ENCODE measurements around the gene RFX5. TPM values are rescaled to one million over a fixed set of nuclear protein-coding genes. Genes with fewer than 3 reads are reported as not detected.
A peak's percentile ranks its signal among the peaks of the same experiment; 100 is the strongest.
"Not testable (repeated sequence)": the region's sequence is repeated elsewhere in the genome, so short reads cannot be mapped to it uniquely, and the experiment has no call there.

Gene RFX5
- polyA plus RNA-seq, 1 donor, result 41.4 TPM

DNA sequence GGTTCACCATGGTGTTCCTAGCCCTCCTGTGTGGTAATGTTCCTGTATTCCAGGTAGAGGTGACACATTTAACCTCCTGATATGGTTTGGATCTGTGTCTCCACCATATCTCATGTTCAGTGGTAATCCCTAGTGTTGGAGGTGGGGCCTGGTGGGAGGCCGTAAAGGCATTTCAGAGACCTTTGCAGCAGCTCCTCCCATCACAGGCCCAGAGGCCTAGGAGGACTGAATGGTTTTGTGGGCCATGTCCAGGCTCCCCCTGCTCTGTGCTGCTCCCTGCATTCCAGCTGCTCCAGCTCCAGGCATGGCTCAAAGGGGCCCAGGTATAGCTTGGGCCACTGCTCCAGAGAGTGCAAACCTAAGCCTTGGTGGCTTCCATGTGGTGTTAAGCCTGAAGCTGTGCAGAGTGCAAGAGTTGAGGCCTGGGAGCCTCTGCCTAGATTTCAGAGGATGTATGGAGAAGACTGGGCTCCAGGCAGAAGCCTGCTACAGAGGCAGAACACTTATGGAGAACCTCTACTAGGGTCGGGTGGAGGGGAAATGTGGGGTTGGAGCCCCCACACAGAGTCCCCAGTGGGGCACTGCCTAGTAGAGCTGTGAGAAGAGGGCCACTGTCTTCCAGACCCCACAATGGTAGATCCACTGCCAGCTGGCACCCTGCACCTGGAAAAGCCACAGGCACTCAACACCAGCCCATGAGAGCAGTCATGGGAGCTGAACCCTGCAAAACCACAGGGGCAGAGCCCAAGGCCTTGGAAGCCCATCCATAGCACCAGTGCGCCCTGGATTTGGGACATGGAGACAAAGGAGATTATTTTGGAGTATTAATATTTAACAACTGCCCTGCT lies 15.5 kb upstream of the RFX5 start:
- DNase-seq, result no peak
- WGBS (ENCODE audit: insufficient coverage, low lambda C conversion rate), result no CpG with 5 or more reads among the region's 3 CpGs
- Histone ChIP-seq H3K4me3 (ENCODE audit: low read length) (no peak overlapping the region), H3K4me1 (ENCODE audit: control insufficient read depth, insufficient read depth, low read length) (no peaks in the 10 kb centered on the region), H3K9me3 (ENCODE audit: control insufficient read depth, low read depth, low read length) (peaks cover 10% of the 10 kb centered on the region), H3K36me3 (ENCODE audit: control insufficient read depth, insufficient read depth, low read length) (peaks cover 41% of the 10 kb centered on the region), H3K27ac (ENCODE audit: low read length) (no peak overlapping the region), H3K27me3 (ENCODE audit: control insufficient read depth, insufficient read depth, low read length) (no peaks in the 10 kb centered on the region)

DNA sequence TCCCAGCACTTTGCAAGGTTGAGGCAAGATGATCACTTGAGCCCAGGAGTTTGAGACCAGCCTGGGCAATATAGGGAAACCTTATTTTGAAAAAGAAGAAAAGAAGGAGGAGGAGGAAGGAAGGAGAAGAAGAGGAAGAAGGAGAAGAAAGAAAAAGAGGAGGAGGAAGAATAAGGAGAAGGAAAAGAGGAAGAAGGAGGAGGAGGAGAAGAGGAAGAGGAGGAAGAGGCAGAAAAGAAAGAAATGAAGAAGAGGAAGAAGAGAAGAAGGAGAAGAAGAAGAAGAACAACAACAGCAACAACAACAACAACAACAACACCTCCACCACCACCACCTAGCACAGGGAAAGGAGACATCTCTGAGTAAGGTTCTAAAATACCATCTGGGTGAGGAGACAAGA lies 14.8 kb upstream of the RFX5 start:
- H3K36me3 ChIP-seq (ENCODE audit: control insufficient read depth, insufficient read depth, low read length), result peaks cover 39% of the 10 kb centered on the region
- peaks cover 10% of the 10 kb centered on the region for H3K9me3 ChIP-seq (ENCODE audit: control insufficient read depth, low read depth, low read length)
- DNase-seq, result no peak
- no peak overlapping the region for H3K27ac ChIP-seq (ENCODE audit: low read length)
- no peak overlapping the region for H3K4me3 ChIP-seq (ENCODE audit: low read length)
- no peaks in the 10 kb centered on the region for H3K27me3 ChIP-seq (ENCODE audit: control insufficient read depth, insufficient read depth, low read length)
- H3K4me1 ChIP-seq (ENCODE audit: control insufficient read depth, insufficient read depth, low read length), result no peaks in the 10 kb centered on the region

- no peaks in the 10 kb centered on the region for H3K27me3 ChIP-seq (ENCODE audit: control insufficient read depth, insufficient read depth, low read length)
- H3K36me3 ChIP-seq (ENCODE audit: control insufficient read depth, insufficient read depth, low read length), result no peaks in the 10 kb centered on the region
- no peak overlapping the region for H3K27ac ChIP-seq (ENCODE audit: low read length)
- no peaks in the 10 kb centered on the region for H3K4me1 ChIP-seq (ENCODE audit: control insufficient read depth, insufficient read depth, low read length)
- H3K4me3 ChIP-seq (ENCODE audit: low read length), result no peak overlapping the region
- no peak for DNase-seq
- WGBS (ENCODE audit: insufficient coverage, low lambda C conversion rate), result 71% methylated on average over 1 of the region's 2 CpGs
- H3K9me3 ChIP-seq (ENCODE audit: control insufficient read depth, low read depth, low read length), result peaks cover 3% of the 10 kb centered on the region
Measured at GRCh38 chr1:151356696-151357095, 9.6 kb upstream of the RFX5 start.

DNA sequence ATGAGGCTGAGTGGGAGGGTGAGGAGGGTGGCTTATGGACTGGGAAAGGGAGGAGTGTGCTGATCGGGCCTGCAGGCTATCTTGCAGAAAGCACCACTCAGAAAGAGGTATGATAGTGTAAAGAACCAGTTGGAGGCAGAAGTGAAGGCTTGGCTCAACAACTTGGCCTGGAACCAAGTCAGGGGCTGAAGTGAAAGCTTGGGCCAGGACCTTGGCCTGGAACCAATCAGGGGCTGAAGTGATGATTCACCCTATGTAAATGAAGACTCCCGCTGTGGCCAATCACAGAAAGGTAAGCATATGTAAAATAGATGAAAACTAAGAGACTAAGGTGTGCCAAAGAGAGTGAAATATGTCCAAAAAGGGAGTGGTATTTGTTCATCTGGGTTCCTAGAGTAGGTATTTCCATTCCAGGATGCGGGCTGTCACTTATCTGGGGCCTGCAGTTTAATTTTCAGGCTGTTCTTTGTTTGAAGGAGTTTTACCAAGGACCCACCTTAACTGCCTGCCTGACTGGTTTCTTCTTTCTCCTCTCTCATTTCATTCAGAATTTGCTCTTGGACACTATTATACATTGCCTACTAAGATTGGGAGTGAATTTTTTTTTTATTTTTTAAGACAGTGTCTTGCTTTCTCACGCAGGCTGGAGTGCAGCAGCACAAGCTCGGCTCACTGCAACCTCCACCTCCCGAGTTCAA lies 5.1 kb upstream of the RFX5 start:
- Histone ChIP-seq H3K27me3 (ENCODE audit: control insufficient read depth, insufficient read depth, low read length) (no peaks in the 10 kb centered on the region), H3K36me3 (ENCODE audit: control insufficient read depth, insufficient read depth, low read length) (no peaks in the 10 kb centered on the region), H3K9me3 (ENCODE audit: control insufficient read depth, low read depth, low read length) (peaks cover 5% of the 10 kb centered on the region), H3K4me3 (ENCODE audit: low read length) (no peak overlapping the region), H3K27ac (ENCODE audit: low read length) (no peak overlapping the region), H3K4me1 (ENCODE audit: control insufficient read depth, insufficient read depth, low read length) (peaks cover 4% of the 10 kb centered on the region)
- no peak for DNase-seq
- 100% methylated on average over 1 of the region's 6 CpGs for WGBS (ENCODE audit: insufficient coverage, low lambda C conversion rate)

DNA sequence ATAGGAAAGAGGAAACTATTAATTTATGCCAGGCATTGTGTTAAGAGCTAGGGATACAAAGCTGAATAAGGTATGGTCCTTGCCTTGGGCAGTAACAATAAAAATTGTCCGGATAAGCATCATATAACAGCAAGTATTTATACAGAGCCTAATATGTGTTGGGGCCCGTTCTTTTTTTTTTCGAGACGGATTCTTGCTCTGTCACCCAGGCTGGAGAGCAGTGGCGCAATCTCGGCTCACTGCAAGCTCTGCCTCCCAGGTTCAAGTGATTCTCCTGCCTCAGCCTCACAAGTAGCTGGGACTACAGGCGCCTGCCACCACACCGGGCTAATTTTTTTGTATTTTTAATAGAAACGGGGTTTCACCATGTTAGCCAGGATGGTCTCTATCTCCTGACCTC lies 3.3 kb upstream of the RFX5 start:
- WGBS (ENCODE audit: insufficient coverage, low lambda C conversion rate), result no CpG with 5 or more reads among the region's 9 CpGs
- H3K36me3 ChIP-seq (ENCODE audit: control insufficient read depth, insufficient read depth, low read length); DNase-seq; H3K9me3 ChIP-seq (ENCODE audit: control insufficient read depth, low read depth, low read length); H3K4me3 ChIP-seq (ENCODE audit: low read length); H3K27ac ChIP-seq (ENCODE audit: low read length); H3K4me1 ChIP-seq (ENCODE audit: control insufficient read depth, insufficient read depth, low read length); H3K27me3 ChIP-seq (ENCODE audit: control insufficient read depth, insufficient read depth, low read length): not testable (repeated sequence)

DNA sequence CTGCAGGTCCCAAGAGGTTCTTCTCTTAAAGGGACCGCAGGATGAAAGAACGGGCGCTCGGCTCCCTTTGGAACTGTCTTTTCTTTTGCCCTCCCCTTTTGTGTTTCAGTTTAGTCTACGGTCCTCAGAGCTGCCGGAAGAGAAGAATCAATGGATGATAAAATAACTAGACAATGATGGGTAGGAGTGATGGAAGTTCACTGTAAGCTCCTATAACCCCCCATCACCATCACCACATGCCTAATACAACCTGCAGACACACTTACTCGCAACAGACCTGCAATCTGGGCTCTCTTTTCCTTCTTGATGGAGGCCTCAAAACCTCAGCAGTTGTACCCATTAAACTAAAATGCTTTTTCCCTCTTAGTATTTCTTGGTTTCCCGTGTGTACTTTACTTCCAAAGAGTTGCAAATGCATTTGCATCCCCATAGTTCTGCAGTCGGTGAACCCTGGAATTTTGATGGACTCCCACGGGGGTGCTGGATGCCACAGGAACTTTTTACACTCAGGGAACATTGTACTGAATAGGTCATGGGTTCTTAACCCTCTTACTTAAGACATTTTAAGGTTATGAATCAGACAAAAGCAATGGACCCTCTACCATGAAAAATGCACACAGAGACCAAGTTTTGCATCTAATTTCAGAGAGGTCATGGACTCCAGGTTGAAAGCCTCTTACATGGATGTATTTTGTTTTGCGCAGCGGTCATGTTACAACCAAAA lies 633 bp upstream of the RFX5 start:
- no peaks in the 10 kb centered on the region for H3K27me3 ChIP-seq (ENCODE audit: control insufficient read depth, insufficient read depth, low read length)
- WGBS (ENCODE audit: insufficient coverage, low lambda C conversion rate), result 27% methylated on average over 3 of the region's 12 CpGs
- peaks cover 5% of the 10 kb centered on the region for H3K9me3 ChIP-seq (ENCODE audit: control insufficient read depth, low read depth, low read length)
- peak overlapping the region; percentile 97 for H3K27ac ChIP-seq (ENCODE audit: low read length)
- H3K4me1 ChIP-seq (ENCODE audit: control insufficient read depth, insufficient read depth, low read length), result peaks cover 9% of the 10 kb centered on the region
- DNase-seq, result no peak
- H3K4me3 ChIP-seq (ENCODE audit: low read length), result peak overlapping the region; percentile 76
- peaks cover 23% of the 10 kb centered on the region for H3K36me3 ChIP-seq (ENCODE audit: control insufficient read depth, insufficient read depth, low read length)

- no peaks in the 10 kb centered on the region for H3K27me3 ChIP-seq (ENCODE audit: control insufficient read depth, insufficient read depth, low read length)
- H3K36me3 ChIP-seq (ENCODE audit: control insufficient read depth, insufficient read depth, low read length), result peaks cover 35% of the 10 kb centered on the region
- H3K27ac ChIP-seq (ENCODE audit: low read length), result peak overlapping the region; percentile 97
- WGBS (ENCODE audit: insufficient coverage, low lambda C conversion rate), result no CpG with 5 or more reads among the region's 7 CpGs
- H3K4me3 ChIP-seq (ENCODE audit: low read length), result peak overlapping the region; percentile 76
- H3K9me3 ChIP-seq (ENCODE audit: control insufficient read depth, low read depth, low read length), result no peaks in the 10 kb centered on the region
- H3K4me1 ChIP-seq (ENCODE audit: control insufficient read depth, insufficient read depth, low read length), result peaks cover 9% of the 10 kb centered on the region
- no peak for DNase-seq
Measured at GRCh38 chr1:151346082-151346768, 827 bp downstream of the RFX5 start.

DNA sequence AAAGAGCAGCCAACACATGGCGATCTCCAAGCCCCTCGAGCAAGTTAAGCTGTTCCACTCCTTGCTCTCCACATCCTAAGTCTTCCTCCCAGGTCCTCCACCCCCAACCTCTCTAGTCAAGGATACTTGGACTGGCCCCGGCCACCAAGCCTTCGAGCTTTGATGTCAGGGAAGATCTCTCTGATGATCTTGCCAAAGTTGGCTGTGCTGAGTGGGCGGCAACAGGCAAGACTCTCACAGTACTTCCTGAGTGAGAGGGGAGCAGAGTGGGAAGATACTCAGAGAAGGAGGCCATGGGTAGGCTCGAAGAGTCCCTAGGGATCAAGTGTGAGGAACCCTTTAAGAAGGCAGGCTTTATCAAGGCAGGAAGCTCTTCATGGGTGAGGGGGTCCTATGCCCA lies 2.8 kb downstream of the RFX5 start:
- no peak for DNase-seq
- Histone ChIP-seq H3K27me3 (ENCODE audit: control insufficient read depth, insufficient read depth, low read length) (no peaks in the 10 kb centered on the region), H3K9me3 (ENCODE audit: control insufficient read depth, low read depth, low read length) (no peaks in the 10 kb centered on the region), H3K27ac (ENCODE audit: low read length) (no peak overlapping the region), H3K36me3 (ENCODE audit: control insufficient read depth, insufficient read depth, low read length) (peaks cover 35% of the 10 kb centered on the region), H3K4me1 (ENCODE audit: control insufficient read depth, insufficient read depth, low read length) (peaks cover 9% of the 10 kb centered on the region), H3K4me3 (ENCODE audit: low read length) (no peak overlapping the region)
- 100% methylated on average over 1 of the region's 6 CpGs for WGBS (ENCODE audit: insufficient coverage, low lambda C conversion rate)

- peaks cover 35% of the 10 kb centered on the region for H3K36me3 ChIP-seq (ENCODE audit: control insufficient read depth, insufficient read depth, low read length)
- WGBS (ENCODE audit: insufficient coverage, low lambda C conversion rate), result no CpG with 5 or more reads among the region's 9 CpGs
- H3K4me3 ChIP-seq (ENCODE audit: low read length), result no peak overlapping the region
- no peak for DNase-seq
- H3K9me3 ChIP-seq (ENCODE audit: control insufficient read depth, low read depth, low read length), result no peaks in the 10 kb centered on the region
- H3K27ac ChIP-seq (ENCODE audit: low read length), result no peak overlapping the region
- peaks cover 9% of the 10 kb centered on the region for H3K4me1 ChIP-seq (ENCODE audit: control insufficient read depth, insufficient read depth, low read length)
- no peaks in the 10 kb centered on the region for H3K27me3 ChIP-seq (ENCODE audit: control insufficient read depth, insufficient read depth, low read length)
Measured at GRCh38 chr1:151343587-151343986, 3.5 kb downstream of the RFX5 start.

DNA sequence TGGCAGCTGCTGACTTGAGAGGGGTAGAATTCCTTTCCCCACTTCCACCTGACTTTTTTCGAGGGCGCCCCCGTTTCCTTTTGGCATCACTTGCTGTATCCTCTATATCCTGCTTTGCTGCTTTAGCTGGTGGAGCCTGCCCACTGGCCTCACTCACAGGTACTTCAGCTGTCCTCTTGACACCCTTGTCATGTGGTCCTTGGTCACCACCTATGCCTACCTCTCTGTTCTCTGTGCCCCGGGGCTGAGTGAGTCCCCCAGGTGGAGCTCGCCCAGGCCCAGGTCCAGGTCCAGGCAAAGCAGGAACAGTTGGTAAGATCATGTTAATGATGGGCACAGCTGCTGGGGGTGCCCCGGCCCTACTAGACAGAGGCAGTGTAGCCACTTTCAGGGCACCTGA lies 4.5 kb downstream of the RFX5 start:
- peaks cover 35% of the 10 kb centered on the region for H3K36me3 ChIP-seq (ENCODE audit: control insufficient read depth, insufficient read depth, low read length)
- H3K27ac ChIP-seq (ENCODE audit: low read length), result no peak overlapping the region
- peaks cover 6% of the 10 kb centered on the region for H3K4me1 ChIP-seq (ENCODE audit: control insufficient read depth, insufficient read depth, low read length)
- no peak overlapping the region for H3K4me3 ChIP-seq (ENCODE audit: low read length)
- no peak for DNase-seq
- H3K27me3 ChIP-seq (ENCODE audit: control insufficient read depth, insufficient read depth, low read length), result no peaks in the 10 kb centered on the region
- H3K9me3 ChIP-seq (ENCODE audit: control insufficient read depth, low read depth, low read length), result no peaks in the 10 kb centered on the region
- no CpG with 5 or more reads among the region's 6 CpGs for WGBS (ENCODE audit: insufficient coverage, low lambda C conversion rate)
